Neural cell (in vitro differentiated cells): ENCODE measurements around the gene TWNK. TPM values are rescaled to one million over a fixed set of nuclear protein-coding genes. Genes with fewer than 3 reads are reported as not detected.

Experiments
- H2AFZ ChIP-seq: fragments of 200-600, 300-800 bp; sonication (generic), shearing (Covaris generic); 2 replicates; pipeline ENCODE4 v1.6.0; 2014; ENCODE audit warnings: low read depth, mild to moderate bottlenecking, antibody characterized with exemption, low read length, moderate library complexity
- H3F3A ChIP-seq: fragments of 200-600 bp; shearing (Covaris generic); 2 replicates; pipeline ENCODE4 v1.6.1; 2016; ENCODE audit warnings: mild to moderate bottlenecking, moderate library complexity, mixed read lengths, antibody characterized with exemption, low read length; ENCODE audit not compliant: insufficient read depth, poor library complexity, severe bottlenecking
- H3K27ac ChIP-seq: fragments of 200-600, 300-800 bp; sonication (generic), shearing (Covaris generic); 2 replicates; pipeline ENCODE4 v1.5.1; 2014; ENCODE audit warnings: mild to moderate bottlenecking, low read length, moderate library complexity
- H3K27me3 ChIP-seq: fragments of 300-800, 200-600 bp; sonication (generic), shearing (Covaris generic); 2 replicates; pipeline ENCODE4 v1.6.0; 2014; ENCODE audit warnings: mild to moderate bottlenecking, low read depth, low read length, moderate library complexity; ENCODE audit not compliant: insufficient read depth
- H3K36me3 ChIP-seq: fragments of 300-800, 200-600 bp; sonication (generic), shearing (Covaris generic); 2 replicates; pipeline ENCODE4 v1.5.1; 2014; ENCODE audit warnings: mild to moderate bottlenecking, antibody characterized with exemption, low read length, moderate library complexity; ENCODE audit not compliant: insufficient read depth
- H3K4me2 ChIP-seq: fragments of 300-800, 200-600 bp; sonication (generic), shearing (Covaris generic); 2 replicates; pipeline ENCODE4 v1.6.0; 2014; ENCODE audit warnings: mild to moderate bottlenecking, low read length
- H3K4me3 ChIP-seq: fragments of 300-800, 200-600 bp; sonication (generic), shearing (Covaris generic); 2 replicates; pipeline ENCODE4 v1.5.1; 2014; ENCODE audit warnings: mild to moderate bottlenecking, low read length, moderate library complexity
- H3K79me2 ChIP-seq: fragments of 200-600 bp; shearing (Covaris generic); replicated peaks from 2 replicates; pipeline ENCODE4 v1.6.0; 2014; ENCODE audit warnings: mild to moderate bottlenecking, low read length, moderate library complexity; ENCODE audit not compliant: insufficient read depth
- H3K9ac ChIP-seq: fragments of 300-800, 200-600 bp; sonication (generic), shearing (Covaris generic); 2 replicates; pipeline ENCODE4 v1.6.1; 2016; ENCODE audit warnings: mild to moderate bottlenecking, low read length, mixed read lengths
- H3K9me2 ChIP-seq: fragments of 200-600 bp; shearing (Covaris generic); 2 replicates; pipeline ENCODE4 v1.6.1; 2016; ENCODE audit warnings: mild to moderate bottlenecking, low read length, mixed read lengths; ENCODE audit not compliant: insufficient read depth
- H3K9me3 ChIP-seq: fragments of 200-600, 300-800 bp; sonication (generic), shearing (Covaris generic); 2 replicates; pipeline ENCODE4 v1.6.1; 2016; ENCODE audit warnings: mild to moderate bottlenecking, mixed run types, low read length, moderate library complexity, mixed read lengths
- H4K20me1 ChIP-seq: fragments of 200-600 bp; shearing (Covaris generic); 2 replicates; pipeline ENCODE4 v1.6.1; 2016; ENCODE audit warnings: mild to moderate bottlenecking, mixed run types; ENCODE audit not compliant: insufficient read depth
- CTCF ChIP-seq: fragments of 450-650 bp; IDR thresholded peaks from 2 replicates; pipeline ENCODE4 v1.5.1; 2014; ENCODE audit warnings: antibody characterized with exemption, mild to moderate bottlenecking, moderate library complexity; ENCODE audit not compliant: poor library complexity, severe bottlenecking
- EP300 ChIP-seq: fragments of 450-650 bp; conservative IDR thresholded peaks from 2 replicates; pipeline ENCODE4 v1.6.1; 2014; ENCODE audit warnings: antibody characterized with exemption, mild to moderate bottlenecking, moderate library complexity; ENCODE audit not compliant: poor library complexity, severe bottlenecking
- EZH2 ChIP-seq: fragments of 200-600, 300-800 bp; shearing (Covaris generic), sonication (generic); IDR thresholded peaks from 2 replicates; pipeline ENCODE4 v1.6.1; 2014; ENCODE audit warnings: antibody characterized with exemption, low read length, borderline replicate concordance, mild to moderate bottlenecking; ENCODE audit not compliant: insufficient read depth, poor library complexity, severe bottlenecking
- MXI1 ChIP-seq: fragments of 450-650 bp; conservative IDR thresholded peaks from 2 replicates; pipeline ENCODE4 v1.6.1; 2014; ENCODE audit warnings: antibody characterized with exemption, mild to moderate bottlenecking; ENCODE audit not compliant: poor library complexity, severe bottlenecking
- POLR2AphosphoS5 ChIP-seq: IDR thresholded peaks from 2 replicates; pipeline ENCODE4 v1.6.1; 2012
- RAD21 ChIP-seq: fragments of 450-650 bp; conservative IDR thresholded peaks from 2 replicates; pipeline ENCODE4 v1.6.1; 2014; ENCODE audit warnings: antibody characterized with exemption, mild to moderate bottlenecking, moderate library complexity
- REST ChIP-seq: IDR thresholded peaks from 2 replicates; pipeline ENCODE4 v1.6.1; 2012; ENCODE audit warnings: borderline replicate concordance
- SMC3 ChIP-seq: fragments of 450-650 bp; conservative IDR thresholded peaks from 2 replicates; pipeline ENCODE4 v1.6.1; 2014; ENCODE audit warnings: antibody characterized with exemption, mild to moderate bottlenecking, moderate library complexity; ENCODE audit not compliant: poor library complexity
- TAF1 ChIP-seq: IDR thresholded peaks from 2 replicates; pipeline ENCODE4 v1.6.1; 2012; ENCODE audit warnings: low read depth
- polyA plus RNA-seq: library from polyadenylated mRNA; depleted of rRNA; stranded (reverse); fragments of >200 nt; gene quantifications from 2 replicates; pipeline ENCODE4 v1.2.3, GENCODE V29; 2014

The TWNK gene
- polyA plus RNA-seq, 1 donor from 2014 or later = 4.8 TPM

GRCh38 chr10:101021692-101022251 lies 34.4 kb downstream of the TWNK start:
- Histone ChIP-seq H3F3A (no peaks in the 10 kb centered on the region), H4K20me1 (no peaks in the 10 kb centered on the region), H3K27me3 (peaks cover 37% of the 10 kb centered on the region), H3K9me2 (no peaks in the 10 kb centered on the region), H3K27ac (no peak overlapping the region), H3K9me3 (no peaks in the 10 kb centered on the region), H3K4me2 (no peak overlapping the region), H3K79me2 (no peaks in the 10 kb centered on the region), H3K36me3 (no peaks in the 10 kb centered on the region), H3K9ac (no peak overlapping the region), H2AFZ (no peak overlapping the region), H3K4me3 (no peak overlapping the region)
- no peak for TF ChIP-seq EP300
- TF ChIP-seq POLR2AphosphoS5 = no peak
- no peak for TF ChIP-seq RAD21
- no peak for TF ChIP-seq CTCF
- no peak for TF ChIP-seq MXI1
- no peak for TF ChIP-seq TAF1
- TF ChIP-seq EZH2 = no peak
- no peak for TF ChIP-seq REST
- no peak for TF ChIP-seq SMC3

- H3K4me2 ChIP-seq = no peak overlapping the region
- TF ChIP-seq SMC3 (no peak), RAD21 (no peak), CTCF (no peak), POLR2AphosphoS5 (no peak), EP300 (no peak), EZH2 (no peak), REST (no peak), MXI1 (no peak), TAF1 (no peak)
- H3K36me3 ChIP-seq = no peaks in the 10 kb centered on the region
These were observed 35.8 kb downstream of the TWNK start for GRCh38 chr10:101022967-101023705.

More at GRCh38 chr10:101022967-101023705, 35.8 kb downstream of the TWNK start:
- Histone ChIP-seq H3K9ac (no peak overlapping the region), H3K9me2 (no peaks in the 10 kb centered on the region), H4K20me1 (no peaks in the 10 kb centered on the region), H3K27ac (no peak overlapping the region), H3K27me3 (peaks cover 31% of the 10 kb centered on the region), H3K79me2 (no peaks in the 10 kb centered on the region), H3K9me3 (no peaks in the 10 kb centered on the region), H3K4me3 (no peak overlapping the region), H2AFZ (no peak overlapping the region), H3F3A (no peaks in the 10 kb centered on the region)
